HepG2 (cell line): ENCODE measurements around the gene FSCN2.

Source experiments
- HDAC6 ChIP-seq: fragments of 200-600 bp; sonication (generic); IDR thresholded peaks from 2 replicates; pipeline ENCODE4 v1.7.0; 2017; ENCODE audit warnings: mild to moderate bottlenecking, antibody characterized with exemption, low read length, low read depth
- POLR2A ChIP-seq, 2 experiments: IDR thresholded peaks; 2 replicates each; pipeline ENCODE4 v1.6.1; 2011; ENCODE audit warnings: low read depth in 2 of 2, low read length in 2 of 2, mild to moderate bottlenecking in 1 of 2, moderate library complexity in 1 of 2; ENCODE audit not compliant: insufficient read depth in 1 of 2
- TF ChIP-seq, protein P1 (sequence below): sonication (generic); formaldehyde crosslinking; IDR thresholded peaks from 2 replicates; pipeline ENCODE4 v1.4.0; 2020; ENCODE audit warnings: missing genetic modification reagents, borderline replicate concordance
- TF ChIP-seq, protein P2 (sequence below): sonication (generic); formaldehyde crosslinking; IDR thresholded peaks from 2 replicates; pipeline ENCODE4 v1.5.0; 2020; ENCODE audit warnings: mild to moderate bottlenecking, missing genetic modification reagents, moderate library complexity
- TF ChIP-seq, protein P3 (sequence below): sonication (generic); formaldehyde crosslinking; IDR thresholded peaks from one replicate; pipeline ENCODE4 v1.5.1; 2020; ENCODE audit warnings: mild to moderate bottlenecking, missing genetic modification reagents; ENCODE audit errors: not compliant biosample characterization

DNA sequence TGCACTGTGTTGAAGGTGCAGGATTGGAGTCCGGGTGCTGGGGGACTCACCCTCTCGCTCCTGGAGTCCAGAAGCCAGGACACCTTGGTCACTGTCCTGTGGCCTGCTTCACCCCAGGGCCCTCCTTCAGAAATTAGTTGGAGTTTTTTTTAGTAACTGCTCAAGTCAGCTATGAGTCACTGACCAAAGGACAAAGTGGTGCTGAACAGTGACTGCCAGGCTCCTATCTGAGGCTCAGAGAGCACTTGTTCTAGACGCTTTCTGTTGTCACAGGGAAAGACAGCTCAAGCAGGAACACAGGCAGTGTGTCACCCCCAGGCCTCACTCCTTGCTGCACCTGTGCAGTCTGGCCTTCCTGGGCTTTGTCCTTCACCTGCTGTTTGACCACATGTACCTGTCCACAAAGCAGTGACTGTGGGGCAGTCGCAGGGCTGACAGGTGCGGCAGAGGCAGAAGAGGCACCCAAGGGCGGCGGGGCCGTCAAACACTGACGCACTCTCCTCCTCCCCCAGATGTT lies 28.1 kb downstream of the FSCN2 start:
- TF ChIP-seq, protein P1, sequence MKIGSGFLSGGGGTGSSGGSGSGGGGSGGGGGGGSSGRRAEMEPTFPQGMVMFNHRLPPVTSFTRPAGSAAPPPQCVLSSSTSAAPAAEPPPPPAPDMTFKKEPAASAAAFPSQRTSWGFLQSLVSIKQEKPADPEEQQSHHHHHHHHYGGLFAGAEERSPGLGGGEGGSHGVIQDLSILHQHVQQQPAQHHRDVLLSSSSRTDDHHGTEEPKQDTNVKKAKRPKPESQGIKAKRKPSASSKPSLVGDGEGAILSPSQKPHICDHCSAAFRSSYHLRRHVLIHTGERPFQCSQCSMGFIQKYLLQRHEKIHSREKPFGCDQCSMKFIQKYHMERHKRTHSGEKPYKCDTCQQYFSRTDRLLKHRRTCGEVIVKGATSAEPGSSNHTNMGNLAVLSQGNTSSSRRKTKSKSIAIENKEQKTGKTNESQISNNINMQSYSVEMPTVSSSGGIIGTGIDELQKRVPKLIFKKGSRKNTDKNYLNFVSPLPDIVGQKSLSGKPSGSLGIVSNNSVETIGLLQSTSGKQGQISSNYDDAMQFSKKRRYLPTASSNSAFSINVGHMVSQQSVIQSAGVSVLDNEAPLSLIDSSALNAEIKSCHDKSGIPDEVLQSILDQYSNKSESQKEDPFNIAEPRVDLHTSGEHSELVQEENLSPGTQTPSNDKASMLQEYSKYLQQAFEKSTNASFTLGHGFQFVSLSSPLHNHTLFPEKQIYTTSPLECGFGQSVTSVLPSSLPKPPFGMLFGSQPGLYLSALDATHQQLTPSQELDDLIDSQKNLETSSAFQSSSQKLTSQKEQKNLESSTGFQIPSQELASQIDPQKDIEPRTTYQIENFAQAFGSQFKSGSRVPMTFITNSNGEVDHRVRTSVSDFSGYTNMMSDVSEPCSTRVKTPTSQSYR (CRISPR knock-in tag): no peak
- TF ChIP-seq, protein P2, sequence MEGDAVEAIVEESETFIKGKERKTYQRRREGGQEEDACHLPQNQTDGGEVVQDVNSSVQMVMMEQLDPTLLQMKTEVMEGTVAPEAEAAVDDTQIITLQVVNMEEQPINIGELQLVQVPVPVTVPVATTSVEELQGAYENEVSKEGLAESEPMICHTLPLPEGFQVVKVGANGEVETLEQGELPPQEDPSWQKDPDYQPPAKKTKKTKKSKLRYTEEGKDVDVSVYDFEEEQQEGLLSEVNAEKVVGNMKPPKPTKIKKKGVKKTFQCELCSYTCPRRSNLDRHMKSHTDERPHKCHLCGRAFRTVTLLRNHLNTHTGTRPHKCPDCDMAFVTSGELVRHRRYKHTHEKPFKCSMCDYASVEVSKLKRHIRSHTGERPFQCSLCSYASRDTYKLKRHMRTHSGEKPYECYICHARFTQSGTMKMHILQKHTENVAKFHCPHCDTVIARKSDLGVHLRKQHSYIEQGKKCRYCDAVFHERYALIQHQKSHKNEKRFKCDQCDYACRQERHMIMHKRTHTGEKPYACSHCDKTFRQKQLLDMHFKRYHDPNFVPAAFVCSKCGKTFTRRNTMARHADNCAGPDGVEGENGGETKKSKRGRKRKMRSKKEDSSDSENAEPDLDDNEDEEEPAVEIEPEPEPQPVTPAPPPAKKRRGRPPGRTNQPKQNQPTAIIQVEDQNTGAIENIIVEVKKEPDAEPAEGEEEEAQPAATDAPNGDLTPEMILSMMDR (CRISPR knock-in tag): no peak
- peak in 1 of 2 experiments; percentile 16; a peak in 2 of 4 replicates for TF ChIP-seq POLR2A (IDR thresholded peaks at IDR 0.05; ENCODE audit: insufficient read depth in 1 of 2, low read depth in 2 of 2, low read length in 2 of 2)
- TF ChIP-seq, protein P3, sequence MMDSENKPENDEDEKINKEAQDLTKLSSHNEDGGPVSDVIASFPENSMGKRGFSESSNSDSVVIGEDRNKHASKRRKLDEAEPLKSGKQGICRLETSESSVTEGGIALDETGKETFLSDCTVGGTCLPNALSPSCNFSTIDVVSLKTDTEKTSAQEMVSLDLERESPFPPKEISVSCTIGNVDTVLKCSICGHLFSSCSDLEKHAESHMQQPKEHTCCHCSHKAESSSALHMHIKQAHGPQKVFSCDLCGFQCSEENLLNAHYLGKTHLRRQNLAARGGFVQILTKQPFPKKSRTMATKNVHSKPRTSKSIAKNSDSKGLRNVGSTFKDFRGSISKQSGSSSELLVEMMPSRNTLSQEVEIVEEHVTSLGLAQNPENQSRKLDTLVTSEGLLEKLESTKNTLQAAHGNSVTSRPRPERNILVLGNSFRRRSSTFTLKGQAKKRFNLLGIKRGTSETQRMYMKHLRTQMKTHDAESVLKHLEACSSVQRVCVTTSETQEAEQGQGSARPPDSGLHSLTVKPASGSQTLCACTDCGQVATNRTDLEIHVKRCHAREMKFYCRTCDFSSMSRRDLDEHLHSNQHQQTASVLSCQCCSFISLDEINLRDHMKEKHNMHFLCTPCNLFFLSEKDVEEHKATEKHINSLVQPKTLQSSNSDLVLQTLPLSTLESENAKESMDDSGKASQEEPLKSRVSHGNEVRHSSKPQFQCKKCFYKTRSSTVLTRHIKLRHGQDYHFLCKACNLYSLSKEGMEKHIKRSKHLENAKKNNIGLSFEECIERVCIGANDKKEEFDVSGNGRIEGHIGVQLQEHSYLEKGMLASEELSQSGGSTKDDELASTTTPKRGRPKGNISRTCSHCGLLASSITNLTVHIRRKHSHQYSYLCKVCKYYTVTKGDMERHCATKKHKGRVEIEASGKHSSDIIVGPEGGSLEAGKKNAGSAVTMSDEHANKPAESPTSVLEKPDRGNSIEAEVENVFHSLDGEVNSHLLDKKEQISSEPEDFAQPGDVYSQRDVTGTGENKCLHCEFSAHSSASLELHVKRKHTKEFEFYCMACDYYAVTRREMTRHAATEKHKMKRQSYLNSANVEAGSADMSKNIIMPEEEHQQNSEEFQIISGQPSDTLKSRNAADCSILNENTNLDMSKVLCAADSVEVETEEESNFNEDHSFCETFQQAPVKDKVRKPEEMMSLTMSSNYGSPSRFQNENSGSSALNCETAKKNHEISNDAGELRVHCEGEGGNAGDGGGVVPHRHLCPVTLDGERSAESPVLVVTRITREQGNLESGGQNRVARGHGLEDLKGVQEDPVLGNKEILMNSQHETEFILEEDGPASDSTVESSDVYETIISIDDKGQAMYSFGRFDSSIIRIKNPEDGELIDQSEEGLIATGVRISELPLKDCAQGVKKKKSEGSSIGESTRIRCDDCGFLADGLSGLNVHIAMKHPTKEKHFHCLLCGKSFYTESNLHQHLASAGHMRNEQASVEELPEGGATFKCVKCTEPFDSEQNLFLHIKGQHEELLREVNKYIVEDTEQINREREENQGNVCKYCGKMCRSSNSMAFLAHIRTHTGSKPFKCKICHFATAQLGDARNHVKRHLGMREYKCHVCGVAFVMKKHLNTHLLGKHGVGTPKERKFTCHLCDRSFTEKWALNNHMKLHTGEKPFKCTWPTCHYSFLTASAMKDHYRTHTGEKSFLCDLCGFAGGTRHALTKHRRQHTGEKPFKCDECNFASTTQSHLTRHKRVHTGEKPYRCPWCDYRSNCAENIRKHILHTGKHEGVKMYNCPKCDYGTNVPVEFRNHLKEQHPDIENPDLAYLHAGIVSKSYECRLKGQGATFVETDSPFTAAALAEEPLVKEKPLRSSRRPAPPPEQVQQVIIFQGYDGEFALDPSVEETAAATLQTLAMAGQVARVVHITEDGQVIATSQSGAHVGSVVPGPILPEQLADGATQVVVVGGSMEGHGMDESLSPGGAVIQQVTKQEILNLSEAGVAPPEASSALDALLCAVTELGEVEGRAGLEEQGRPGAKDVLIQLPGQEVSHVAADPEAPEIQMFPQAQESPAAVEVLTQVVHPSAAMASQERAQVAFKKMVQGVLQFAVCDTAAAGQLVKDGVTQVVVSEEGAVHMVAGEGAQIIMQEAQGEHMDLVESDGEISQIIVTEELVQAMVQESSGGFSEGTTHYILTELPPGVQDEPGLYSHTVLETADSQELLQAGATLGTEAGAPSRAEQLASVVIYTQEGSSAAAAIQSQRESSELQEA (CRISPR knock-in tag): no peak
- no peak for TF ChIP-seq HDAC6
